HG02981 (cell line): ENCODE measurements around the gene ERMARD.

ENCODE experiments used
- ATAC-seq: cut with Tn5 transposase; IDR thresholded peaks from one replicate; pipeline ENCODE4 v1.9.1; 2021; ENCODE audit warnings: mild to moderate bottlenecking, moderate library complexity; ENCODE audit not compliant: unreplicated experiment

ERMARD gene

GRCh38 chr6:169751242-169752073 is at the start of gene ERMARD, which contains the start of gene DYNLT2:
Gene ERMARD, plus strand, starts transcription at chr6:169751622. Its CDS starts 36 bp downstream, at chr6:169751658.
Gene DYNLT2, minus strand, starts transcription at chr6:169751572. Its CDS starts 114 bp downstream, at chr6:169751458.
- peak; percentile 96 for ATAC-seq

GRCh38 chr6:169701954-169702839 is 49.2 kb upstream of the ERMARD start, which contains the start of the genes C6orf120 and WDR27:
Gene C6orf120, plus strand, starts transcription at chr6:169702126. Its CDS starts 334 bp downstream, at chr6:169702460.
Gene WDR27, minus strand, starts transcription at chr6:169702029. Its CDS starts 13,024 bp downstream, at chr6:169689005.
- ATAC-seq: peak; percentile 95

DNA sequence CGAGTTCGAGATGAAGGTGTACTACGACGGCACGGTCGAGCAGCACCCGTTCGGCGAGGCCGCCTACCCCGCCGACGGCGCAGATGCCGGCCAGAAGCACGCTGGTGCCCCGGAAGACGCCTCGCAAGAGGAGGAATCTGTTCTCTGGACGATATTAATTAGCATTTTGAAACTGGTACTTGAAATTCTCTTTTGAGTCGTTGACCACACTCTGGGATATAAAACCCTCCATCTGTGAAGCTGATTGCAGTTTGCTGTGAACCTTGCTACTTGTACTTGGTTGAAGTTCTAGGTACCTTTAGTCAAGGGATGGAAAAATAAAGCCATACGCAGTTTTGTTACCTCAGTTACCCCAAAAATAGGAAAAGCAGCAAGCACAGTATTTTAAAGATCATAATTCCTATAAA is 48.6 kb upstream of the ERMARD start:
- peak; percentile 9 for ATAC-seq

DNA sequence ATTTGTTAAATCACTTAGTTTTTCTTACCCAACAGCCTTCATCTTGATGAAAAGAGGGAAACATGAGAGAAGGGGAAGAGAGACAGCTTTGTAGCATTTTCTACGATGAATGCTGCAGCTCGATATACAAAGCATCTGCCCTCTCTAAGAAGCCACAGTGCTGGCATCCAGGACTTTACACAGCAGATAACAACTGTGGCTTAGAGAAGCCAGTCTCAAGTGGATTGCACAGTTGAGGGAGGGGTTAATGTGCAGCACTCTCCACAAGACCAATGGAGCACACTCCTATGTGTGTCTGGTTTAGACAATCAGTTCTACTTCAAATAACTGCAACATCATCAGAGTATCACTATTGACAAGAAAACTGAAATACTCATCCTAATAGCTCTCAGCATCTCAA is 43.6 kb upstream of the ERMARD start:
- no peak for ATAC-seq

DNA sequence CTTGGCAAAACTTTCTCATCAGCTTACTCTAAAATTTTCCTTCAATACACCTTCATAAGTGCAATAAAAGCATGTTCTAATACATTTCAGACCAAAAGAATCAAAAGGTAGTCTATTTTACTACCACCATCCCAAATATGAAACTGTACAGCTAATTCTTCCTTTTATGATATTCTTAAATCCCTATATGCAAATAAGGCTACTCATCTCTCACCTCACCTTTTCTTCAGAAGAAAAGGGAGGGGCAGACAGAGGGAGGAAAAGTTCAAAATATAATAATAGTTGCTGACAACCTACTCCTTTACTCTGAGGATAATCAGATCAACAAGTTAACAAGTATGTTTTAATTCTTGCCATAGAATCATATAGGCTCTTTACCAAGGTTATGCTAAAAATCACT is 42.1 kb upstream of the ERMARD start:
- ATAC-seq: peak; percentile 50

- ATAC-seq: no peak
These were observed 41.4 kb upstream of the ERMARD start for GRCh38 chr6:169710009-169710408.

GRCh38 chr6:169714178-169714577 is 37.2 kb upstream of the ERMARD start:
- no peak for ATAC-seq

DNA sequence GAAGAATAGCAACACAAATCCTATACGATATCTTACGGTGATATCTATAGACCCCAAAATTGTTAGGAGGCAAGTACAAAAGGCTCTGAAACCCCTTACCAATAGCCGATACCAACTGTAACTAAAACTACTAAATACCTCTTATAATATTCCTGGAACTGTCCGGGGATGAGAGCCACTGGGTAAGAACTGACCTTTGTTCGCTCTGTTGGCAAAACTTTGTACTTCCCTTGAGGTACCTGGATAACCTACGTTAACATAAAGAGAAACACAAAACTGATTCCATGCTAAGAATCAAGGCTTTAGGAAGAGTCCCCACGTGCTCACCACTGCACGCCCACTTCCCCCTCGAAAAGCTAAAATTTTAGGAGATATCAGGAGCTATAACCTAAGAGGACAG is 36.8 kb upstream of the ERMARD start:
- no peak for ATAC-seq

DNA sequence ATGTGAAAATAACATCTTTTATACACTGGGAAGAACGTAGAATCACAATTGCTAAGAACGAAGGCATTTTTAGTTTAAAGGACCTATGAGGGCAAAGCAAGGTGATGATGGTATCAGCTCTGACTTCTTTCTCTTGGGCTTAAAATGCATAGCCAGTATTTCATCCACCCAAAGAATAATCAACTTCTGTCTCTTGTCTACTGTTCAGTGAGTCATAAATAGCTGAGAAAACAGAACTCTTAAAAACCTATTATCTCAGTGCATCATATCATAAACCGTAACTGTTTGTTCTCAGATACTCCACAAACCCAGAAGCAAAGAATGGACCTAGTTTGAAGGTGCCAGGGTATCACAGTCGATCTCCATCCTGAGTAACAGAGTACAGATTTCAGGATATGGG is 32.3 kb upstream of the ERMARD start:
- ATAC-seq: no peak

DNA sequence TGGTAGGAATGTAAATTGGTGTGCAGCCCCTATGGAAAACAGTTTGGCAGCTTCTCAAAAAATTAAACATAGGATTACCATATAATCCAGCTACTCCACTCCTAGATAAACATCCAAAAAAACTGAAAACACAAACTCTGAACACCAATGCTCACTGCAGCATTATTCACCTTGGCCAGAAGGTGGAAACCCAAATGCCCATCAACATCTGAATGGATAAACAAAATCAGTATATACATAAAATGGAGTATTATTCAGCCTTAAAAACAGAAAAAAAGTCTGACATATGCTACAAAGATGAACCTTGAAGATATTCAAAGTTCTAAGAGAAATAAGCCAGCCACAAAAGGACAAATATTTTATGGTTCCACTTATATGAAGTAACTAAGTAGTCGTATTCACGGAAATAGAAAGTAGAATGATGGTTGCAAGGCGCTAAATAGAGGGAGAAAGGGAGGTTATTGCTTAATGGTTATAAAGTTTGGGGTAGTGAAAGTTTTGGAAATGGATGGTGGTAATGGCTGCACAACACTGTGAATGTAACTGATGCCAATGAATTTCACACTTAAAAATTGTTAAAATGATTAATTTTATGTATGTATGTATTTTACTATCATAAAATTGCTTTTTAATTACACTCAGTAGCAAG is 31.1 kb upstream of the ERMARD start:
- no peak for ATAC-seq

- ATAC-seq: peak; percentile 5
These were observed 28.8 kb upstream of the ERMARD start for GRCh38 chr6:169722362-169723199.

DNA sequence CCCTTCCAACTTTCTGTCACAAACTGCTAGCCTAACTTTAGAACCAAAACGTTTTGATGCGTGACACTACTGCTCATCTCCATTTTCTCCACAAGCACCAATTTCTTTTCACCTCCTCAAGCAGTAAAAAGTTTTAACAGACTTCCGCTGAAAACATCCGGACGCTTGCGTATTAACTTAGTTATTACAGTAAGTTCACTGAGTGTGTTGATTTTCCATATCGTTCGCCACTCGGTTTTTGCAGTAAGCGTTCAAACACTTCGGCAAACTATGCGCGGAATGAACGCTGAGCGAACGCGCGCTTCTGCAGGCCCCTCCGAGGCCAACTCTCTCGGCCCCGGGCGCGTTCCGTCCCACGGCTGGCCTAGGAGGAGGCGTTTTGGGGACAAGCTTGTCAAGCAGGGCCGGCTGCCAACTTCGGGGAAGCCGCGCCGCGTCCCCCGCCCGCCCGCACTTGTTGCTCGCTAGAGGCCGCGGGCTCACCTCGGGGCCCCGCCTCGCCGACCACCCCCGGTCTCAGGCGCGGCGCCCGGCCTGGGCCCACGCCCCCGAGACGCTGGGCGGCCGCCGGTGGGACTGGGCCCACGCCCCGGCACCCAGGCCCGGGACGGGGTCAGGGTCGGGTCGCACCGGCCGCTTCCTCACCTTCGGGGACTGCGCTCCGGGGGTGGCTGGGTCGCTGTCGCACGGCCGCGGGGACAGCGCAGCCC is 28.1 kb upstream of the ERMARD start:
- peak; percentile 32 for ATAC-seq

DNA sequence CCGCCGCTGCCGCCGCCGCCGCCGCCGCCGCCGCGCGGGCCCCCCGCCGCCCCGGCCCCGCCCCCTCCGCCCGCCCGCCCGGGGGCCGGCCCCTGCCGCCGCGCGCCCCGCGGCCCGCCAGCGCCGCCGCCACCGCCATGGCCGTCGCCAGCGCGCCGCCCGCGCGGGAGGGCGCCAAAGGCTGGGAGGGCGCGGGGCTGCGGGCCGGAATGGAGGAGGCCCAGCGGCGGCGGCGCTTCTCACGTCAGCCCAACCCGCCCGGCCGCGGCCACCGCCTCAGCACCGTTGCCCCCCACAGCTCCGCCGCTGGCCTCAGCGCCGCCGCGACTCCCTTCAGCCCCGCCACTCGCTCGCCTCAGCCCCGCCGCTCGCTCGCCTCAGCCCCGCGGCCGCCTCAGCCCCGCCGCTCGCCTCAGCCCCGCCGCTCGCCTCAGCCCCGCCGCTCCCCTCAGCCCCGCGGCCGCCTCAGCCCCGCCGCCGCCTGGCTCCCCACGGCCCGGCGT is 27.4 kb upstream of the ERMARD start:
- peak; percentile 35 for ATAC-seq

DNA sequence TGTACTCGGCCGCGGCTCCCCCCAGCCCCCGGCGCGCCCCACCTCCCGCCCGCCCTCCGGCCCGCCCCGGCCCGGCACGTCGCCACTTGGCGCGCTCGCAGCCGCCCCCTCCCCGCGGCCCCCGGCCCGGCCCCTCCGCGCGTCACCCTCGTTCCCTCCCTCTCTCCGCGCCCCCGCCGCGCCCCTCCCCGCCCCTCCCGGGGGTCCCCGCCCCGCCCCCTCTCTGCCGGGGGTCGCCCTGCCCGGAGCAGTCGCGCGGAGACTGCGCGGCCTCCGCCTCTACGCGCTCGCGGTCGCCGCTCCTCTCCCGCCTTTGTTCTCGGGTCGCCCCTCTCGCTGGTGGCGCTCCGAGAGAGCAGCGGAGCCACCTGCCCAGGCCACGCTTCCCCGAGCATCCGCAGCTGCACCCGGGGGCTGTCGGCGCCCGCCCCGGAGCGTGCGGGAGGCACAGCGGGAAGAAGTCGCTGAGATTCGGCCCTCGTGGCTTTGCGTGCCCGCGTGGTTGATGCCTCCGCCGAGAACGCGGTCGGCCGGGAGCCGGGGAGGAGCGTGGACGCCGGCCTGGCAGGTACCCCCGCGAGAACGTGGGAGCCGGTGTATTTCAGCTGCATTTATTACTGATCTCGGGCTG is 26.8 kb upstream of the ERMARD start, which contains the start of gene PHF10:
Gene PHF10 (minus strand): TSS at position 7 of the 631 bp plus-strand sequence. CDS start 569 bp downstream, outside the sequence.
- ATAC-seq: peak; percentile 38

DNA sequence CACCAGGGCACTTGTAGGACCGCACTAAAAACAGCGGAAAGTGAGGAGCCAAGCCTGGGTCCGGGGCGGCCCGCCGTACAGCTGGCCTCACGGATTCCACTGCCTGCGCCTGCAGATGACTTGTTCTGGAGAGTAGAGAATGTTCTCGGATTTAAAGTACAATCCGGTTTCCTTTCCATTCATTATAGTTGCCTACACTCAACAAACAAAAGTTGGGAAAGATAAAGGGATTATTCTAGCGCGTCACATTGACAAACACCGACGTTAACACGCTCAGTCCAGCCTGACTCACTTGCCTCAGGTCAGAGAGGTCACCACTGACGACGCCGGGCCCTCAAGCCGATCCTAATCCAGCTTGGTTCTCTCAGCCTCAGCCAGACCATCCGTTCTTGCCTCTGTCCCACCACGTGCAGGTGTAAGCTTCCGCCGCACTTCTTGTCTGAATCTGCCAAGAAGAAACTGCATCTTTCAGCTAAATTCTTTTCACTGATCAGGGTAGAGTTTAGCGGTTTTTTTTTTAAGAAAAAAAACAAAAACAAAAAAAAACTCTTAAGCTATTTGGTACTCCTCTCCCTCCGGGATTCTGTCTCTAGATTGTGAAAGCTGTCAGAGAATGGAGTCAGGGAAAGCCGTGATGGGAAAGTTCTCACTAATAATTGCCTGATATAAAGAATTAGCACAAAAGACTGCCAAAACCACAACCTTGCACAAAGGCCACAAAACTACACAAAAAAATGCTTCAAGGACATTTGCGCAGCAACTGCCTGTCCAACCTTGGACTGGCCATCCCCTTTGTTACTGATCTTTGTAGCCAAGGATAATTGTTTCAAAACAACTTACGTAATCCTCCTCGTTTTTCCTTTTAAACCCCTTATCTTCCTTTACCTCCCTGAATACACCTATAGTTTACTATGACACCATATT is 26.0 kb upstream of the ERMARD start:
- no peak for ATAC-seq

DNA sequence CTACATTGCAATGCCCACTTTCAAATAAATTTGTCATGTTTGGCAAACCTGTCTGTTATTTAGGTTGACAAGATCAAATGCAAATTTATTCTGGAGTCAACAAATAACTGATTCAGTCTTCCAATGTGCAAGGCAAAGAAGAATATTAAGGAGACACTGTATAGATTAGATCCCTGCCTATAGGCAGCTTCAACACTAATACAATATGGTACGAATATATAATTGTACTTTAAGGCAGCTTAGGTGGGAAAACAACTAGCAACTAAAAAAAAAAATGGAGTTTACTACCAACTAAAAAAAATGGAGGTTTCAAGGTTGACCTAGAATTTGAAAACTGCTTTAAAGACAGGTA is 25.4 kb upstream of the ERMARD start:
- no peak for ATAC-seq

- ATAC-seq: no peak
These were observed 24.5 kb upstream of the ERMARD start for GRCh38 chr6:169726963-169727362.

- no peak for ATAC-seq
These were observed 21.5 kb upstream of the ERMARD start for GRCh38 chr6:169729961-169730360.
